ENCODE data around the gene NPEPPS. TPM values are rescaled to one million over a fixed set of nuclear protein-coding genes. Genes with fewer than 3 reads are reported as not detected.

The NPEPPS gene
- total and polyA plus RNA-seq, 2 of the 13 experiments (the other 11 are each of a cell fraction or from before 2014, with no cell fraction given): 53.5 to 127 TPM

DNA sequence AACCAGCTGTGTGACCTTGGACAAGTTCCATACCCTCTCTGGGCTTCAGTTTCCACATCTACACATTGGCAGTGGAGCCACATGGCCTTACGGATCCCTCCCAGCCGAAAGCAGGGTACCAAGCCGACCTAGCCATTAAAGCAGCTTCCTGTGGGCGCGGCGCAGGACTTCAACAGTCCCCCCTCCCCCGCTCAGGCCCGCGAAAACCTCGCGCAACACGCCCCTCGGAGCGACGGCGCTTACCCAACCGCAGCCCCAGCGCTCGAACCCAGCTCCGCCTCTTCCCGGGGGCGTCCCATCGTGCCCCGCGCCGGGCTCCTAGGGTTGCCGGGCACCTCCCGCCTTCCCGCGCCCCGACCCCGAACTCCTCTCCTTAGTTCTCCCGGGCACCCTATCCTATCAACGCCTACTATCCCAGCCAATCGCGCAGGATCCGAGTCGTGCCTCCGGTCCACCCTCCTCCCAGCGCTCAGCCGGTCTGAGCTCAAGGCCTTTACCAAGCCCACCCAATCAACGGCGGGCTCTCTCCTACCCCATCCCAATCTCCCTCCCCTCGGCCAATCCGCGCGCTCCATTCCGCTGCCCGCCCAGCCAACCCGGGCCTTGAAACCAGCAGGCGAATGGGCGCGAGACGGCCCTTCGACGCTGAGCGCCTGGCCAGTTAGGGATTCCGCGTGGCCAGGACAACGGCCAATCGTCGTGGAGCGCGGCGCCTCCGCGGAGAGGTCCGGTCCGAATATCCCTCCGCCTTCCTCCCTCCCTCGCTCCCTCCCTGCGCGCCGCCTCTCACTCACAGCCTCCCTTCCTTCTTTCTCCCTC lies 118.5 kb downstream of the NPEPPS start, which contains the start of gene KPNB1 (continued):
- no peak for TF ChIP-seq GPBP1L1 (CRISPR knock-in tag; IDR thresholded peaks at IDR 0.05)
- TF ChIP-seq KDM5B (CRISPR knock-in tag; IDR thresholded peaks at IDR 0.05; ENCODE audit: borderline replicate concordance): peak; percentile 92; the same call in 1 of the 2 replicates
- peak; percentile 41 for TF ChIP-seq RAD21 (CRISPR knock-in tag; IDR thresholded peaks at IDR 0.05)
- TF ChIP-seq, protein P1, sequence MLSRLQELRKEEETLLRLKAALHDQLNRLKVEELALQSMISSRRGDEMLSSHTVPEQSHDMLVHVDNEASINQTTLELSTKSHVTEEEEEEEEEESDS (CRISPR knock-in tag; IDR thresholded peaks at IDR 0.05; ENCODE audit: borderline replicate concordance): peak; percentile 90
- no peak for TF ChIP-seq RAD51 (IDR thresholded peaks at IDR 0.05; ENCODE audit: borderline replicate concordance)
- peak; percentile 98 for TF ChIP-seq RCOR2 (CRISPR knock-in tag; IDR thresholded peaks at IDR 0.05)
- TF ChIP-seq, protein P2, sequence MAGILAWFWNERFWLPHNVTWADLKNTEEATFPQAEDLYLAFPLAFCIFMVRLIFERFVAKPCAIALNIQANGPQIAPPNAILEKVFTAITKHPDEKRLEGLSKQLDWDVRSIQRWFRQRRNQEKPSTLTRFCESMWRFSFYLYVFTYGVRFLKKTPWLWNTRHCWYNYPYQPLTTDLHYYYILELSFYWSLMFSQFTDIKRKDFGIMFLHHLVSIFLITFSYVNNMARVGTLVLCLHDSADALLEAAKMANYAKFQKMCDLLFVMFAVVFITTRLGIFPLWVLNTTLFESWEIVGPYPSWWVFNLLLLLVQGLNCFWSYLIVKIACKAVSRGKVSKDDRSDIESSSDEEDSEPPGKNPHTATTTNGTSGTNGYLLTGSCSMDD (CRISPR knock-in tag; IDR thresholded peaks at IDR 0.05): no peak
- TF ChIP-seq PLSCR1 (CRISPR knock-in tag; IDR thresholded peaks at IDR 0.05; ENCODE audit: borderline replicate concordance): no peak
- TF ChIP-seq ZNF790 (CRISPR knock-in tag; IDR thresholded peaks at IDR 0.05; ENCODE audit: borderline replicate concordance): peak; percentile 97; the same call in 1 of the 2 replicates
- TF ChIP-seq ZNF546 (CRISPR knock-in tag; conservative IDR thresholded peaks at IDR 0.05): 0 out of 2 replicates have a peak, but pooled peaks have one; percentile 4
- peak; percentile 21 for TF ChIP-seq ZFP37 (CRISPR knock-in tag; IDR thresholded peaks at IDR 0.05; ENCODE audit: borderline replicate concordance)
- TF ChIP-seq, protein P3, sequence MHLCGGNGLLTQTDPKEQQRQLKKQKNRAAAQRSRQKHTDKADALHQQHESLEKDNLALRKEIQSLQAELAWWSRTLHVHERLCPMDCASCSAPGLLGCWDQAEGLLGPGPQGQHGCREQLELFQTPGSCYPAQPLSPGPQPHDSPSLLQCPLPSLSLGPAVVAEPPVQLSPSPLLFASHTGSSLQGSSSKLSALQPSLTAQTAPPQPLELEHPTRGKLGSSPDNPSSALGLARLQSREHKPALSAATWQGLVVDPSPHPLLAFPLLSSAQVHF (CRISPR knock-in tag; IDR thresholded peaks at IDR 0.05): peak; percentile 92; the same call in 1 of the 2 replicates
- peak; percentile 67 for TF ChIP-seq ZNF501 (CRISPR knock-in tag; IDR thresholded peaks at IDR 0.05)
- no peak for TF ChIP-seq FUBP1 (CRISPR knock-in tag; IDR thresholded peaks at IDR 0.05; ENCODE audit: borderline replicate concordance)
- TF ChIP-seq, protein P4, sequence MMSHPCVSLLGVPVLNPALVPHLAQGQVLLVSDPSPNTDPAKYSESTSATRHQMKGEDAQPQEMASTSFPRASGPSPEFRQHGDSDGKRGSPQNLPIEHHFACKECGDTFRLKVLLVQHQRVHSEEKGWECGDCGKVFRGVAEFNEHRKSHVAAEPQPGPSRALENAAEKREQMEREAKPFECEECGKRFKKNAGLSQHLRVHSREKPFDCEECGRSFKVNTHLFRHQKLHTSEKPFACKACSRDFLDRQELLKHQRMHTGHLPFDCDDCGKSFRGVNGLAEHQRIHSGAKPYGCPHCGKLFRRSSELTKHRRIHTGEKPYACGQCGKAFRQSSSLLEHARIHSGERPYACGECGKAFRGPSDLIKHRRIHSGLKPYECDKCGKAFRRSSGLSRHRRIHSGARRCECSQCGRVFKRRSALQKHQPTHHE (CRISPR knock-in tag; IDR thresholded peaks at IDR 0.05; ENCODE audit: borderline replicate concordance): 0 out of 2 replicates have a peak, but pooled peaks have one; percentile 69
- no peak for TF ChIP-seq ZNF605 (CRISPR knock-in tag; IDR thresholded peaks at IDR 0.05)
- TF ChIP-seq, protein P5, sequence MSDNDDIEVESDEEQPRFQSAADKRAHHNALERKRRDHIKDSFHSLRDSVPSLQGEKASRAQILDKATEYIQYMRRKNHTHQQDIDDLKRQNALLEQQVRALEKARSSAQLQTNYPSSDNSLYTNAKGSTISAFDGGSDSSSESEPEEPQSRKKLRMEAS (IDR thresholded peaks at IDR 0.05): peak; percentile 97
- peak; percentile 68 for TF ChIP-seq ZNF263 (CRISPR knock-in tag; IDR thresholded peaks at IDR 0.05)
- TF ChIP-seq, protein P6, sequence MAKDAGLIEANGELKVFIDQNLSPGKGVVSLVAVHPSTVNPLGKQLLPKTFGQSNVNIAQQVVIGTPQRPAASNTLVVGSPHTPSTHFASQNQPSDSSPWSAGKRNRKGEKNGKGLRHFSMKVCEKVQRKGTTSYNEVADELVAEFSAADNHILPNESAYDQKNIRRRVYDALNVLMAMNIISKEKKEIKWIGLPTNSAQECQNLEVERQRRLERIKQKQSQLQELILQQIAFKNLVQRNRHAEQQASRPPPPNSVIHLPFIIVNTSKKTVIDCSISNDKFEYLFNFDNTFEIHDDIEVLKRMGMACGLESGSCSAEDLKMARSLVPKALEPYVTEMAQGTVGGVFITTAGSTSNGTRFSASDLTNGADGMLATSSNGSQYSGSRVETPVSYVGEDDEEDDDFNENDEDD (CRISPR knock-in tag; IDR thresholded peaks at IDR 0.05; ENCODE audit: borderline replicate concordance): peak; percentile 97
